Measurements from ENCODE around the gene NACC1.

The NACC1 gene

DNA sequence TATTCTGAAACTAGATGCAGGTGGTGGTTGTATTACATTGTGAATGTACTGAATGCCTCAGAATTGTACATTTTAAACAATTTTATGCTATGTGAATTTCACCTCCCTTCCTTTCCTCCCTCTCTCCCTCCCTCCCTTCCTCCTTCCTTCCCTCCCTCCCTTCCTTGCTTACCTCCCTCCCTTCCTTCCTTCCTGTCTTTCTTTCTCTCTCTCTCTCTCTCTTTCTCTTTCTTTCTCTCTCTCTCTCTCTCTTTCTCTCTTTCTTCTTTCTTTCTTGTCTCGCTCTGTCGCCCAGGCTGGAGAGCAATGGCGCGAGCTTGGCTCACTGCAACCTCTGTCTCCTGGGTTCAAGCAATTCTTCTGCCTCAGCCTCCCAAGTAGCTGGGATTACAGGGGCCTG is 69.4 kb downstream of the NACC1 start:
- no peak for DNase-seq (ENCODE audit: low read depth in 2 of 2)
- TF ChIP-seq, protein P1, sequence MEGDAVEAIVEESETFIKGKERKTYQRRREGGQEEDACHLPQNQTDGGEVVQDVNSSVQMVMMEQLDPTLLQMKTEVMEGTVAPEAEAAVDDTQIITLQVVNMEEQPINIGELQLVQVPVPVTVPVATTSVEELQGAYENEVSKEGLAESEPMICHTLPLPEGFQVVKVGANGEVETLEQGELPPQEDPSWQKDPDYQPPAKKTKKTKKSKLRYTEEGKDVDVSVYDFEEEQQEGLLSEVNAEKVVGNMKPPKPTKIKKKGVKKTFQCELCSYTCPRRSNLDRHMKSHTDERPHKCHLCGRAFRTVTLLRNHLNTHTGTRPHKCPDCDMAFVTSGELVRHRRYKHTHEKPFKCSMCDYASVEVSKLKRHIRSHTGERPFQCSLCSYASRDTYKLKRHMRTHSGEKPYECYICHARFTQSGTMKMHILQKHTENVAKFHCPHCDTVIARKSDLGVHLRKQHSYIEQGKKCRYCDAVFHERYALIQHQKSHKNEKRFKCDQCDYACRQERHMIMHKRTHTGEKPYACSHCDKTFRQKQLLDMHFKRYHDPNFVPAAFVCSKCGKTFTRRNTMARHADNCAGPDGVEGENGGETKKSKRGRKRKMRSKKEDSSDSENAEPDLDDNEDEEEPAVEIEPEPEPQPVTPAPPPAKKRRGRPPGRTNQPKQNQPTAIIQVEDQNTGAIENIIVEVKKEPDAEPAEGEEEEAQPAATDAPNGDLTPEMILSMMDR (IDR thresholded peaks at IDR 0.05; ENCODE audit: low read depth, low read length) = no peak
- H3K4me3 ChIP-seq (replicated peaks in 1 of 2; ENCODE audit: low read depth in 2 of 2, low read length in 2 of 2) = no peak overlapping the region

DNA sequence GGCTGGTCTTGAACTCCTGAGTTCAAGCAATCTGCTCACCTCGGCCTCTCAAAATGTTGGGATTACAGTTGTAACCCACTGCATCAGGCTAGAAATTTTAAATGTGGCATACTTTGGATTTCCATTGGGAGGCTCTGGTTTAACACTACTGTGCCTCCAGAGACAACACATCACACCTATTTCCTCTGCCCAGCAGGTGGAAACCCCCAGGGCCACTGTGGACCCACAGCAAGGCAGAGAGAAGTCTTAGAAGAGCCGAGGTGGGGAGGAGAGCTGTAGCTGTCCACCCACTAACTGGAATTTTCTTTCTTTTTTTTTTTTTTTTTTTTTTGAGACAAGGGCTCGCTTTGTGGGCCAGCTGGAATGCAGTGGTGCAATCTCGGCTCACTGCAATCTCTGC is 71.5 kb downstream of the NACC1 start:
- TF ChIP-seq, protein P1 (IDR thresholded peaks at IDR 0.05; ENCODE audit: low read depth, low read length) = no peak
- H3K4me3 ChIP-seq (replicated peaks in 1 of 2; ENCODE audit: low read depth in 2 of 2, low read length in 2 of 2) = no peak overlapping the region
- DNase-seq (ENCODE audit: low read depth in 2 of 2) = no peak
